ENCODE results near the gene MSMO1. TPM values are rescaled to one million over a fixed set of nuclear protein-coding genes. Genes with fewer than 3 reads are reported as not detected.

Gene MSMO1
- polyA plus RNA-seq, 1 experiment, result 14.9 TPM

- H3K4me3 ChIP-seq (ENCODE audit: low read depth, low read length), result peak overlapping the region; percentile 43
- H3K27me3 ChIP-seq (ENCODE audit: control insufficient read depth, insufficient read depth, low read length), result peaks cover 8% of the 10 kb centered on the region
- H3K36me3 ChIP-seq (ENCODE audit: control insufficient read depth, insufficient read depth, low read length), result no peaks in the 10 kb centered on the region
- CTCF ChIA-PET, result interaction anchor here (1.5 to 1.7 kb wide), 3 partner anchors 13 to 47 kb away, joined by 4 read pairs; no protein-coding TSS in a partner anchor
- no peak for TF ChIP-seq CTCF (IDR thresholded peaks at IDR 0.05; ENCODE audit: insufficient read depth, low read depth, low read length)
- POLR2A ChIA-PET, result no interaction called here
- DNase-seq (ENCODE audit: low read depth), result no peak
Observed at GRCh38 chr4:165378398-165378744, 50.9 kb downstream of the MSMO1 start.

- peak; percentile 56 for TF ChIP-seq CTCF (IDR thresholded peaks at IDR 0.05; ENCODE audit: insufficient read depth, low read depth, low read length)
- POLR2A ChIA-PET, result no interaction called here
- CTCF ChIA-PET, result interaction anchor here (1.1 to 1.7 kb wide), 4 partner anchors 13 to 48 kb away, joined by 4 read pairs; no protein-coding TSS in a partner anchor
- peaks cover 8% of the 10 kb centered on the region for H3K27me3 ChIP-seq (ENCODE audit: control insufficient read depth, insufficient read depth, low read length)
- DNase-seq (ENCODE audit: low read depth), result no peak
- H3K4me3 ChIP-seq (ENCODE audit: low read depth, low read length), result peak within 1 kb of the TSS; percentile 43
- no peaks in the 10 kb centered on the region for H3K36me3 ChIP-seq (ENCODE audit: control insufficient read depth, insufficient read depth, low read length)
Observed at GRCh38 chr4:165378745-165379677, 51.5 kb downstream of the MSMO1 start, which contains the start of gene CPE. CPE (plus strand) TSS chr4:165379008; CDS start chr4:165379222, 214 bp downstream.

- Histone ChIP-seq H3K27me3 (ENCODE audit: control insufficient read depth, insufficient read depth, low read length) (peaks cover 8% of the 10 kb centered on the region), H3K4me3 (ENCODE audit: low read depth, low read length) (no peak overlapping the region), H3K36me3 (ENCODE audit: control insufficient read depth, insufficient read depth, low read length) (no peaks in the 10 kb centered on the region)
- ChIA-PET POLR2A (no interaction called here), CTCF (interaction anchor here (1.1 kb wide), 1 partner anchor 48 kb away, joined by 4 read pairs; no protein-coding TSS in a partner anchor)
- TF ChIP-seq CTCF (IDR thresholded peaks at IDR 0.05; ENCODE audit: insufficient read depth, low read depth, low read length), result no peak
- DNase-seq (ENCODE audit: low read depth), result no peak
Observed at GRCh38 chr4:165379678-165380064, 52.2 kb downstream of the MSMO1 start.

- POLR2A ChIA-PET, result no interaction called here
- DNase-seq (ENCODE audit: low read depth), result no peak
- Histone ChIP-seq H3K27me3 (ENCODE audit: control insufficient read depth, insufficient read depth, low read length) (peaks cover 7% of the 10 kb centered on the region), H3K36me3 (ENCODE audit: control insufficient read depth, insufficient read depth, low read length) (no peaks in the 10 kb centered on the region), H3K4me3 (ENCODE audit: low read depth, low read length) (no peak overlapping the region)
- CTCF ChIA-PET, result no interaction called here
- no peak for TF ChIP-seq CTCF (IDR thresholded peaks at IDR 0.05; ENCODE audit: insufficient read depth, low read depth, low read length)
Observed at GRCh38 chr4:165380805-165381204, 53.3 kb downstream of the MSMO1 start.

- no peak for TF ChIP-seq CTCF (IDR thresholded peaks at IDR 0.05; ENCODE audit: insufficient read depth, low read depth, low read length)
- ChIA-PET POLR2A (no interaction called here), CTCF (no interaction called here)
- no peaks in the 10 kb centered on the region for H3K36me3 ChIP-seq (ENCODE audit: control insufficient read depth, insufficient read depth, low read length)
- no peak for DNase-seq (ENCODE audit: low read depth)
- H3K27me3 ChIP-seq (ENCODE audit: control insufficient read depth, insufficient read depth, low read length), result peaks cover 7% of the 10 kb centered on the region; the same call in 1 of the 2 replicates
- no peak overlapping the region for H3K4me3 ChIP-seq (ENCODE audit: low read depth, low read length)
Observed at GRCh38 chr4:165381821-165382373, 54.4 kb downstream of the MSMO1 start.

Measured in BJ (cell line).